ENCODE results near the gene SMS.

GRCh38 chrX:22043872-22044271 is 103.4 kb downstream of the SMS start:
- TF ChIP-seq CTCF (IDR thresholded peaks at IDR 0.05) (no peak), FOXP1 (CRISPR knock-in tag; IDR thresholded peaks at IDR 0.05; ENCODE audit: borderline replicate concordance) (no peak), MAX (CRISPR knock-in tag; IDR thresholded peaks at IDR 0.05) (no peak), ESRRA (CRISPR knock-in tag; IDR thresholded peaks at IDR 0.05; ENCODE audit: borderline replicate concordance) (no peak), GABPB1 (CRISPR knock-in tag; IDR thresholded peaks at IDR 0.05) (no peak), MYBL2 (CRISPR knock-in tag; IDR thresholded peaks at IDR 0.05) (no peak)

Data from WTC11 (cell line).